AG04449 (cell line): Measurements from ENCODE around the gene TANK.

Experiments
- CTCF ChIA-PET: fragments of 350-600 bp; formaldehyde crosslinking; extraction: SDS; loops from one replicate; lab custom pipeline; 2021; ENCODE audit warnings: antibody characterized with exemption; lab: Yijun Ruan, JAX
- POLR2A ChIA-PET: fragments of 400-600, 350-600 bp; formaldehyde crosslinking; extraction: SDS; loops from one replicate; lab custom pipeline; 2020; ENCODE audit warnings: antibody characterized with exemption, inconsistent platforms; lab: Yijun Ruan, JAX
- DNase-seq: peaks from one replicate; pipeline ENCODE4 v3.0.0-alpha.2; 2010; ENCODE audit warnings: low read depth, low spot score
- H3K4me3 ChIP-seq: 2 replicates; pipeline ENCODE4 v1.5.1; 2011; ENCODE audit warnings: low read depth, mild to moderate bottlenecking, control low read depth, low read length
- TF ChIP-seq, protein P1 (sequence below): IDR thresholded peaks from one replicate; pipeline ENCODE4 v1.5.1; 2011; ENCODE audit warnings: mild to moderate bottlenecking, moderate library complexity, low read length, control low read depth, inconsistent platforms; ENCODE audit not compliant: insufficient read depth; ENCODE audit errors: missing control alignments

Gene TANK

DNA sequence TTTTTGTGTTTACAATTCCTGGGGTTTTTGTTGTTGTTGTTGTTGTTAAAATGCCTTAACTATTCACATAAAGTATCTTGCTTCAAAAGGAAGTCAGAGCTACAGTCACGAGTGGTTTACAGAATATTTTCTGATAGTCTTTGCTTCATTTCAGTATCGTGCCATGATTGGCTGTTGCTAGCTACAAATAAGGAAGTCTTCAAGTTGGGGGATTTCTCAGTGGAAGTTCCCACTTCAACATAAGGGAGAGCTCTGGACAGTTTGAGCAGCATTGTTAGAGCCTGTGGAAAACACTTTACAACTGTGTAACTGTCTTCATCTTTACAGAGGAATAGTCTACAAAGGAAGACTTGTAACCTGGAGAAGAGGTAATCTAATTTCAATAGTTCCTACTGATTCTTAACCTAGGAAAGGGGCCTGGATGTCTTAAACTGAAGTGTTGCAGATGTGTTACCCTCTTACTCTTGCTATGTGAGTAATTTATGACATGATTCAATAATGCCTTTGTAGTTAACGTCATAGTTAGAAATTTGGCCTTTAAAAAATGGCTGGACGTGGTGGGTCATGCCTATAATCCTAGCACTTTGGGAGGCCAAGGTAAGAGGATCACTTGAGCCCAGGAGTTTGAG lies 23.4 kb upstream of the TANK start:
- no peak for DNase-seq
- ChIA-PET POLR2A (interaction anchor here (0.7 kb wide), 1 partner anchor 14 kb away, joined by 3 read pairs; no protein-coding TSS in a partner anchor), CTCF (interaction anchor here (0.8 kb wide), 1 partner anchor 12 kb away, joined by 3 read pairs; no protein-coding TSS in a partner anchor)
- no peak overlapping the region for H3K4me3 ChIP-seq
- TF ChIP-seq, protein P1, sequence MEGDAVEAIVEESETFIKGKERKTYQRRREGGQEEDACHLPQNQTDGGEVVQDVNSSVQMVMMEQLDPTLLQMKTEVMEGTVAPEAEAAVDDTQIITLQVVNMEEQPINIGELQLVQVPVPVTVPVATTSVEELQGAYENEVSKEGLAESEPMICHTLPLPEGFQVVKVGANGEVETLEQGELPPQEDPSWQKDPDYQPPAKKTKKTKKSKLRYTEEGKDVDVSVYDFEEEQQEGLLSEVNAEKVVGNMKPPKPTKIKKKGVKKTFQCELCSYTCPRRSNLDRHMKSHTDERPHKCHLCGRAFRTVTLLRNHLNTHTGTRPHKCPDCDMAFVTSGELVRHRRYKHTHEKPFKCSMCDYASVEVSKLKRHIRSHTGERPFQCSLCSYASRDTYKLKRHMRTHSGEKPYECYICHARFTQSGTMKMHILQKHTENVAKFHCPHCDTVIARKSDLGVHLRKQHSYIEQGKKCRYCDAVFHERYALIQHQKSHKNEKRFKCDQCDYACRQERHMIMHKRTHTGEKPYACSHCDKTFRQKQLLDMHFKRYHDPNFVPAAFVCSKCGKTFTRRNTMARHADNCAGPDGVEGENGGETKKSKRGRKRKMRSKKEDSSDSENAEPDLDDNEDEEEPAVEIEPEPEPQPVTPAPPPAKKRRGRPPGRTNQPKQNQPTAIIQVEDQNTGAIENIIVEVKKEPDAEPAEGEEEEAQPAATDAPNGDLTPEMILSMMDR: no peak

DNA sequence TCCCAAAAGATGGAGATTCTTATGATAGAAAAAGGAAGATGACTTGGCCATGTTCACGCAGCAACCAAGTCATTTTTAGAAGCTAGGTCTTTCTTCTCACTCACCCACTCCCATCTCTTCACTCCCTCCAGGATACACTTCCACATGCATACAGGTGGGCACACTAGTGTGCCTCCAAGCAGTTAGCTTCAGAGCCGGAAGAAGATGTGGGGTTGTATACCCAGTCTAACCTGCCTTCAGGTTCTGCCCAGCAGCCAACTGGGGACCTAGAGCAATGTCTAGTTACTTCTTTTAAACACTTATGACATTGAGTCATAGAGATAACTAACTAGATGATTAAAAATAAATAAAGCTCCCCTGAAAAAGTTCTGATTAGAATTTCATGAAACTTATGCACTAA lies 21.8 kb upstream of the TANK start:
- H3K4me3 ChIP-seq: no peak overlapping the region
- POLR2A ChIA-PET: no interaction called here
- CTCF ChIA-PET: interaction anchor here (1.5 kb wide), 1 partner anchor 13 kb away, joined by 3 read pairs; no protein-coding TSS in a partner anchor

DNA sequence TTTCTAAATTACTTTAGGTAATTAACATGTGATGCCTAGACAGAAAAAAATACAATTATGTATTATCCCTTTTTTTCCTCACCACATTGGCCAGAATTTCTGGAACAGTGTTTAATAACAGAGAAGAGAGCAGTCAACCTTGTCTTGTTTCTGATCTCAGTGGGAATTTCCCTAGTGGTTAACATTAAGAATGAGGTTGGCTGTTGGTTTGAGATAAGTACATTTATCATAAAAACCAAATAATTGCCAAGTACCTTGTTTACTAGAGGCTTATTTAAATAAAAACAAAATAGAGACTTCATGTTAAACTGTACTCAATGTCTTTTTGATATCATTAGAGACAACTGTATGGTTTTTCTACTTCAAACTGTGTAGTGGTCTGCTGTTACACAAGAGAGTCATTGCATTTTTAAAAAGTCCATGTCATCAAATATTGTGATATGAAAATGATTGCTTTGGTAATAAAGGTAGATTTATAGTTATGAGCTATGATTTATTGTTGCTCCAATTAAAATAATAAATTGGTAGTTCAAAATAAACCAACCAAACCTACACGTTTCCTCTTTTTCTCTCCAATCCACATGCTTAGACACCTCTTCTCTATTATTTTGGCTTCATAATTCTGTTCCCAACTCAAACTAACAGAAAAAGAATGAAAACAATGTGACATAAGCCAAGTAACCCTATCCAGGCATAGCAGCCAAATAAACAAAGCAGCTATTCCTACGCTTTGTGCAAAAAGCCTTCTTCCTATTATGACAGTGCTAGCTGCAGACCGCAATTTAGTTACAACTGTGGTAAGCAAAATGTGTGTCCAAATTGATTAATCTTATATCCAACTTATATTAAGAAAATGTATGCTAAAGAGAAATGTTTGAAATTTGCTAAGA lies 20.9 kb upstream of the TANK start:
- DNase-seq: no peak
- no peak overlapping the region for H3K4me3 ChIP-seq
- CTCF ChIA-PET: interaction anchor here (1.3 to 1.5 kb wide), 2 partner anchors 14 to 75 kb away, joined by 3 read pairs; no protein-coding TSS in a partner anchor
- TF ChIP-seq, protein P1: no peak
- POLR2A ChIA-PET: no interaction called here

More for the DNA sequence above, 21.8 kb upstream of the TANK start:
- TF ChIP-seq, protein P1: no peak
- DNase-seq: no peak

DNA sequence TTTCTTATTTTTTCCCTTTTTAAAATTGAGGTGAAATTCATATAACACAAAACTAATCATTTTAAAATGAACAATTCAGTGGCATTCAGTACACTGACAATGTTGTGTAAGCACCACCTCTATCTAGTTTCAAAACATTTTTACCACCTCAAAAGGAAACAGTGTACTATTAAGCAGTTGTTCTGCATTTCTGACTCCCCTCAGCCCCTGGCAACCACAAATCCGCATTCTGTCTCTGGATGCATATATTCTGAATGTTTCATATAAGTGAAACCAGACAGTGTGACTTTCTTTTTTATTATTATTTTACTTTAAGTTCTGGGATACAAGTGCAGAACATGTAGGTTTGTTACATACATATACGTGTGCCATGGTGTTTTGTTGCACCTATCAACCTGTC lies 19.2 kb upstream of the TANK start:
- no peak for DNase-seq
- ChIA-PET POLR2A (no interaction called here), CTCF (no interaction called here)
- TF ChIP-seq, protein P1: no peak
- no peak overlapping the region for H3K4me3 ChIP-seq

DNA sequence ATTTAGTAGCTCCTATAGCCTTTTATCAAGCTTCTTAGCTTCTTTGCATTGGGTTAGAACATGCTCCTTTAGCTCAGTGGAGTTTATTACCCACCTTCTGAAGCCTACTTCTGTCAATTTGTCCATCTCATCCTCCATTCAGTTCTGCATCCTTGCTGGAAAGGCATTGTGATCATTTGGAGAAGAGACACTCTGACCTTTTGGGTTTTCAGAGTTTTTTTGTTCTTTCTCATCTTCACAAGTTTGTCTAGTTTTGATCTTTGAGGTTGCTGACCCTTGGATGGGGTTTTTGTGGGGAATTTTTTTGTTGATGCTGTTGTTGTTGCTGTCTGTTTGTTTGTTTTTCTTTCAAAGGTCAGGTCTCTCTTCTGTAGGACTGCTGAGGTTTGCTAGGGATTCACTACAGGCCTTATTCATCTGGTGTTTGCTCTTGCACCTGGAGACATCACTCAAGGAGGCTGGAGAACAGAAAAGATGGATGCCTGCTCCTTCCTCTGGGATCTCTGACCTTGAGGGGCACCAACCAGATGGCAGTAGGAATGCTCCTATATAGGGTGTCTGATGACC lies 13.9 kb upstream of the TANK start:
- ChIA-PET CTCF (no interaction called here), POLR2A (no interaction called here)
- TF ChIP-seq, protein P1: no peak
- no peak overlapping the region for H3K4me3 ChIP-seq
- no peak for DNase-seq

DNA sequence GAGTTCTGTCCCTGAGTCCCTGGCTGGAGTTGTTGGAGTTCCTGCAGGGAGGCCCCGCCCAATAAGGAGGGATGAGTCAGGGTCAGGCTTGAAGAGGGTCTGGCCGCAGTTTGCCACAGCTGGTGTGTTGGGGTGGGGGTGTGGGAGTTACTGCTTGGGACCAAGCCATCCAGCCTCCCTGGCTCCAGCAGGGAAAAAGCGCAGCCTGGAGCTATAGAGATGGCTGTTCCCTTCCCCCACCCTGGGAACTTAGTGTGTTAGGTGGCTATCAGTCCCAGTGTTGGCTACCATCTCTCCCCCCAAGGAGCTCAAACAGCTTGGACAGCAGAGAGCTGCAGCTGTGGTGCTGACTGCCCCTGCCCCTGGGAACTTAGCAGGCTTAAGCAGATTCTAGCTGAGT lies 13.2 kb upstream of the TANK start:
- CTCF ChIA-PET: no interaction called here
- H3K4me3 ChIP-seq: no peak overlapping the region
- POLR2A ChIA-PET: no interaction called here
- TF ChIP-seq, protein P1: no peak
- no peak for DNase-seq
